NCI-H2196 (cell line): Measurements from ENCODE around the gene NAV1.
A peak's percentile ranks its signal among the peaks of the same experiment; 100 is the strongest.
"Not testable (repeated sequence)": the region's sequence is repeated elsewhere in the genome, so short reads cannot be mapped to it uniquely, and the experiment has no call there.

Experiments
- DNase-seq: peaks from one replicate; lab custom pipeline; 2025; ENCODE audit not compliant: unreplicated experiment; lab: John Stamatoyannopoulos, UW

Gene NAV1

GRCh38 chr1:201543871-201544642 is 5.1 kb downstream of the NAV1 start:
- no peak for DNase-seq

DNA sequence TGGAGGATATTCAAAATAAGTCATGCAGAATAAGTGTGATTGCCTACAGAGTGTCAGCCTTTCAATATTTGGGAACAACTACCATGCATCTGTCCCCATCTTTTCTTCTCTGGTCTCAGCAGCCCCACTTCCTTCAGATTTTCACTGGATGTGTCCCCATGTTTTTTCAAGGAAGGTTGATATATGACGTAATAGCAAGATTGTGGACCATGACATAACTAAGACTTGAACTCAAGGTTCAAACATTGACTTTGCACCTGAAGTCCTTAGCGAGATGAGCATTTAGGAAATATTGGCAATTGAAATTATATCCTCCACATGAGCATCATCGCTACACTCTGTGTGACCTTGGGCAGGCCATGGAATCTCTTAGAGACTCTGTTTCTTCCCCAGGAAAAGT is 5.8 kb downstream of the NAV1 start:
- no peak for DNase-seq

GRCh38 chr1:201545851-201546492 is 7.0 kb downstream of the NAV1 start:
- no peak for DNase-seq

DNA sequence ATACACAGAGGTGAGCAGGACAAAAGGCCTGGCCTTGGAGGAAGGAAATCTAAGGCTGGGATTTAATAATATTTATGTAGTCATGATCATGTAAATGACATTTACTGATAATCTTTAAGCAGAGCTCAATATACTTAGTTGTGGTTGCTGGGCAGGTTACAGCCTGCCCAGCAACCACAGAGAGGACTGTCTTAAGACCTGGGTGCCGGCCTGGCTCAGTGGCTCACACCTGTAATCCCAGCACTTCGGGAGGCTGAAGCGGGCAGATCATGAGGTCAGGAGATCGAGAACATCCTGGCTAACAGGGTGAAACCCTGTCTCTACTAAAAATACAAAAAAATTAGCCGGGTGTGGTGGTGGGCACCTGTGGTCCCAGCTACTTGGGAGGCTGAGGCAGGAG is 10.6 kb downstream of the NAV1 start:
- not testable (repeated sequence) for DNase-seq

DNA sequence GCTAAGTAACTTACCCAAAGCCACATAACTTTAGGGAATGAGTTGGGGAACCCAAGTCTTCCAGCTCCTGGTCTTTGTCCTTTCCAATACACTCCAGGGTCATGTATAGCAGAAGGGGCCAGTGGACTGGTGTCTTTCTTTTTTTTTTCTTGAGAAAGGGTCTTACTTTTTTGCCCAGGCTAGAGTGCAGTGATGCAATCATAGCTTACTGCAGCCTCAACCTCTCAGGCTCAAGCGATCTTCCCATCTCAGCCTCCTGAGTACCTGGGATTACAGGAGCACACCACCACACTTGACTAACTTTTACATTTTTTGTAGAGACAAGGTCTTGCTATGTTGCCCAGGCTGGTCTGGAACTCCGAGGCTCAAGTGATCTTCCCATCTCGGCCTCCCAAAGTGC is 12.2 kb downstream of the NAV1 start:
- no peak for DNase-seq

GRCh38 chr1:201551877-201552731 is 13.2 kb downstream of the NAV1 start:
- DNase-seq, result no peak

DNA sequence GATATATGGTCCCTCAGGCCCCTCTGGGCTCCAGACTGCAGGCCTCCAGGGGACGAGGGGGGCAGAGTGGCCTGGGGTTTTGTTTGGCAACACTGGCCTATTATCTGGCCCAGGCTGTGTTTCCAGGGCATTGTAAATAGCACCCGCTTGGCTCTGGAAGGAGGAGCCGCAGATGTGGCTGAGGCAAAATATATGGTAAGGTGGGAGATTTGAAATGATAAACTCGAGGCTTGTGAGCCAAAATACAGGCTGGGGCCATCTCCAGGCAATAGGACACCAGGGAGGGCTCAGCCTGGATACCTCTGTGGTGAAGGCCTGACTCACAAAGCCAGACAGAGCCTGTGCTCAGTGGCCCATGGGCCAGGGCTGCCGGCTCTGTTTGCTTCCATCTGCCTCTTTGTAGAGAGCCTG is 14.0 kb downstream of the NAV1 start:
- no peak for DNase-seq

GRCh38 chr1:201553496-201554189 is 14.7 kb downstream of the NAV1 start:
- no peak for DNase-seq

DNA sequence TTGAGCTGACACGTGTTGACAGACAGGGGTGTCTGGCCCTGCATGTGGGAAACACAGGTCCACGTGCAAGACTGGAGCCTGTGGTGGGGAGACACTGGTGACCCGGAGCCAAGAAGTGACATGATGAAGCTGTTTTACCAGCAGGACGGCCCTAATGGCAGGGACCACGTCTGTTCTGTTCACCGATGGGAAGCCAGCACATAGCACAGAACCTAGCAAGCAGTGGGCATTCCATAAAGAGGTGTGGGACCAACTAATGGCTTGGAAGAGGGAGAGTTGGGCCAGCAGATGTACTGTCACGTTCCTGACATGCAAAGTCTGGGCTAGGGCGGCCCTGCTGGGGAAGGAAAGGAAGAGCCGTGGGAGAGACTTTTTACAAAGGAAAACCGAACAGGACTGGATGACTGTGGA is 15.3 kb downstream of the NAV1 start:
- no peak for DNase-seq

DNA sequence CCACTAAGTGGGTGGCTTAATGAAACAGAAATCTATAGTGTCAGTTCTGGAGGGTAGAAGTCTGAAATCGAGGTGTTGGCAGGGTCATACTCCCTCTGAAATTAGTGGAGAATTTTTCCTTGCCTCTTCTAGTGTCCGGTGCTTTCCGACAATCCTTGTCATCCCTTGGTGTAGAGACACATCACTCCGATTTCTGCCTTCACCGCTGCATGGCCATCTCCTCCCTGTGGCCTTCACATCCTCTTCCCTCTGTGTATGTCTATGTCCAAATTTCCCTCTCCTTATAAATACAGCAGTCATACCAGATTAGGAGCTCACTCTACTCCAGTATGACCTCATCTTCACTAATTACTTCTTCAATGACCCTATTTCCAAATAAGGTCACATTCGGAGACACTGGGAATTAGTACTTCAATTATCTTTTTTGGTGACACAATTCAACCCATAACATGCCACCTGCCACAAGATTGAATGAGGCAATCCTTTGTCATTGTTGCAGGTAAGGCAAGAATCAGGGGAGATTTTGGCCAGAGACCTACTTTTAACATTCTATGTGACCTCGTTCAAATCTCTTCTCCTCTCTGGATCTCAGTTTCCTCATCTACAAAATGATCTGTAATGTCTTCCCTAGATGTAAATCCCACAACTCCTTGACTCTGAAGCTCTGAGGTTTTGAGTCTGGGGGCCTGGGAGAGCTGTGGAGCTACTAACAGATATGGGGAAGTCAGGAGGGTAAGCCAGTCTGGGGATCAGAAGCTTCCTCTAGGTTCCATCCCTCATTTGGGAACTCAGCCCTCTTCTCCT is 16.1 kb downstream of the NAV1 start:
- no peak for DNase-seq

DNA sequence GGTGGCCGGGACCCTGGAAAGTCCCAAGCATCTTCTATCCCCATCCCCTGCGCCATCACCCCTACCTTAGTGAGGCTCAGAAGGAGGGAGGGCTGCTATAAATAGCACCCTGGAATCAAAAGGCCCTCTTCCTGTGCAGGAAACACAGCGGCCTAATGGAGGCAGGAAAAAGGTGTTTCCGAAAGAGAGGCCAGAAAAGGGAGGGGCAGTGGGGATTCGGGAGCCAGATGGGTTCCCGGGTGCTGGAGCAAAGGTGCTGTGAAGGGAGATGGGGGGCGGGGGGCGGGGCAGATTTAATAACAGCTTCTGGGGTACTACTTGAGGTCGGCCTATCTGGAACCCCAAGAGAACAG is 16.6 kb downstream of the NAV1 start:
- DNase-seq, result no peak

GRCh38 chr1:201556841-201557571 is 18.1 kb downstream of the NAV1 start:
- DNase-seq, result no peak

GRCh38 chr1:201557572-201557958 is 18.6 kb downstream of the NAV1 start:
- no peak for DNase-seq

DNA sequence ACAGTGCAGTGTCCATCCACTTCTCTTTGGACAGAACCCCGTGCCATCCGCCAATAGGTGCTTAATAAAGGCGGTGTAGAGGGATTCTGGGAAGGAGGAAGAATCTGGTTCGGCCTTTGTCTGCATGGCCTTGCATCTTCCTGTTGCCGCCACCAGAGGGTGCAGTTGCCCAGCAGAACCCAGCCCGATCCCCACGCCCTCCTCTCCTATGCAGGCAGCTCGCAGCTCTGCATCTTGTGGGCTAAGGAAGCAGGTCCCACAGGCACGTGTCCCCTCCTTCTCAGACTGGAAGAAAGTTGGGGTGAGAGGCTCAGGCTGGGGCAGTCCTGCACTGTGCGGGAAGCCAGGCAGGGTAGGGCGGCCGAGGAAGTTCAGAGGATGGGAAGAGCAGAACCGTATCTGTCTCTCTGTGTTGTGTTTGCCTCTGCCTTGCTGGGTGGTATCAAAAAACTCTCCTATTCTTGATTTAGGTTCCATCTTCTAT is 20.8 kb downstream of the NAV1 start:
- DNase-seq, result peak; percentile 78

DNA sequence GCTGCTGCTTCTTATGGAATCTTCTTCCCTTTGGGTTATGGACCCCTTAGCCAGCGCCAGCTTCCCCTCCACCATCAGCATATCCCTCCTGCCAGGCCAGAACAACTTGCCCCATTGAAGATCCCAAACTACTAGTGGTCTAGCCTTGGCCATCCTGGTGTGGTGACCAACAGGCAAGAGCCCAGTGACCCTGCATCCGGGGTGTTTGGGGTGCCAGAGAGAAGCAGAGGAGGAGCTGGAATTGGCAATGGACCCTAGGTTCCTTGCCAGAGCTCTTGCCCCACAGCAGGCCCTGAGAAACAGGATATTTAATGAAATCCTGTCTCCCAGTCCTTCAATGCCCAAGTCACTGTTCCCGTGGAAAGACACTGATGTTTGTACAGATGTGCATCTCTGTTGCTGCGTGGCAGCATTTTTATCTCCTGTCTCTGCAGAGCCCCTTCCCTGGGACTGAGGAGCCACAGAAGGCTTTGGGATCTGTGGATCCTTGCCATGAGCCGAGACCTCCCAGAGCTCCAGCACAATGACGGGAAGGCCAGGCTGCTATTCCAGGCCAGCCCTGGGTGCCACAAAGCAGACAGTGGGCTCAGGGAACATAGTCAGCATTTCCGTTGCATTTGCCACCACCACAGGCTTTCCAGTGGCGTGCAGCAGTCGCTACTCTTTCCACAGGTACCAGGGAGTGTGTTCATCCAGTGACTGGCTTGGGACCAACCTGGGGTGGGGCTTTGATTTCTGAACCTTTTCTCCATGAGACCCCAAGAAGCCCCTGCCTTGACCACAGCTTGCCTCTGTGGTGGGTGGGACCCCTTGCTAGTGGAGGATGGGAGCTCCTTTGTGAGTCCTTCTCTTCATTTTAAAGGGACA is 21.6 kb downstream of the NAV1 start:
- no peak for DNase-seq

- no peak for DNase-seq
Measured at GRCh38 chr1:201561195-201561564, 22.3 kb downstream of the NAV1 start.

DNA sequence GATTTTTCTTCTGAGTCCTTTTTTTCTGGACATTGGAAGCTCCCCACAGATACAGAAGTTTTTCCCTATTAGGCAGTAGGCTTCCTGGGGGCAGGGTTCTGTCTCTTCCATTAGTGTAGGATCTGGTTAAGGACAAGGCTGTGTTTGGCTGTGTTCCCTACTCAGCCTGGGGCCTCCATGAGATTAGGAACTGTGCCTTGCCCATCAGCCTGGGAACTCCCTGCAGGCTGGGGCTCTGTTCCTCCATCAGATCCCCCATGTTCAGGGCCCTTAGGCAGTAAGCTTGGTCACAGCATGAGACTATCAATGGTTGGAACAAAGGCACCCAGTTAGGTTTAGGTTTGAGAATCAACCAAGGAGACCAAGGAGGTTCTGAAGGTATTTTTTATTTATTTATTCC is 22.7 kb downstream of the NAV1 start:
- no peak for DNase-seq

- no peak for DNase-seq
Measured at GRCh38 chr1:201562257-201562656, 23.3 kb downstream of the NAV1 start.
